MM.1S (cell line): ENCODE results near the gene TOB1.

Experiments
- CTCF ChIP-seq: fragments of 300-600 bp; sonication (generic); IDR thresholded peaks from 2 replicates; pipeline ENCODE4 v1.5.1; 2016; ENCODE audit warnings: antibody characterized with exemption, low read length, mixed read lengths
- EZH2 ChIP-seq: fragments of 300-600 bp; sonication (generic); optimal IDR thresholded peaks from 2 replicates; pipeline ENCODE3; 2017; ENCODE audit warnings: low read depth, mild to moderate bottlenecking, antibody characterized with exemption, low read length, mixed read lengths
- EZH2phosphoT487 ChIP-seq: fragments of 300-600 bp; sonication (generic); IDR thresholded peaks from 2 replicates; pipeline ENCODE4 v1.6.1; 2018; ENCODE audit warnings: antibody characterized with exemption, low read length

GRCh38 chr17:50856431-50856830, 9.7 kb downstream of the TOB1 start:
- TF ChIP-seq CTCF (no peak), EZH2 (no peak), EZH2phosphoT487 (no peak)
